Gastrocnemius medialis (tissue), 4 donors: Measurements from ENCODE around the gene ADAMTSL1. TPM values are rescaled to one million over a fixed set of nuclear protein-coding genes. Genes with fewer than 3 reads are reported as not detected.
A peak's percentile ranks its signal among the peaks of the same experiment; 100 is the strongest.

Experiments used
- ATAC-seq, 2 donors: fragments of 150-250 bp; one replicate each; pipeline ENCODE4 v1.9.1; 2016
- DNase-seq, 2 donors: peaks; one replicate each; pipeline ENCODE4 v3.0.0-alpha.2; 2019
- H3K27ac ChIP-seq, 4 donors: fragments of 200-600 bp; sonication (generic); 1 replicate in 1 of 4; 2 replicates in 3 of 4; pipeline ENCODE4 v1.5.1; 2016 to 2018; ENCODE audit warnings: mild to moderate bottlenecking in 2 of 4, moderate library complexity in 1 of 4
- H3K27me3 ChIP-seq, 3 donors: fragments of 200-600 bp; sonication (generic) in 2 of 3; 1 replicate in 1 of 3; 2 replicates in 2 of 3; pipeline versions ENCODE4 v1.5.1 to v1.6.0; 2016 to 2019; ENCODE audit warnings: mild to moderate bottlenecking in 1 of 3, moderate library complexity in 1 of 3
- H3K36me3 ChIP-seq, 2 donors: fragments of 200-600 bp; sonication (generic) in 1 of 2; one replicate each; pipeline ENCODE4 v1.5.1; 2017 to 2018
- H3K4me1 ChIP-seq, 2 donors: fragments of 200-600 bp; sonication (generic) in 1 of 2; one replicate each; pipeline ENCODE4 v1.5.1; 2016 to 2017; ENCODE audit warnings: mild to moderate bottlenecking in 2 of 2
- H3K4me3 ChIP-seq, 4 donors: fragments of 200-600 bp; sonication (generic) in 3 of 4; 1 replicate in 1 of 4; 2 replicates in 3 of 4; pipeline ENCODE4 v1.5.1; 2016 to 2019; ENCODE audit warnings: mild to moderate bottlenecking in 2 of 4
- H3K9me3 ChIP-seq, 3 donors: fragments of 200-600 bp; sonication (generic) in 2 of 3; 1 replicate in 1 of 3; 2 replicates in 2 of 3; pipeline ENCODE4 v1.5.1; 2016 to 2019
- CTCF ChIP-seq, 5 experiments: fragments of 450-650 bp in 3 of 5; fragments of 200-600 bp in 2 of 5; sonication (generic) in 2 of 5; IDR thresholded peaks in 4 of 5; conservative IDR thresholded peaks in 1 of 5; 1 replicate in 4 of 5; 2 replicates in 1 of 5; pipeline ENCODE4 v1.5.1; 2016 to 2019; ENCODE audit warnings: antibody characterized with exemption in 5 of 5, mild to moderate bottlenecking in 3 of 5, moderate library complexity in 3 of 5
- POLR2A ChIP-seq, 2 donors: fragments of 450-650 bp; IDR thresholded peaks; one replicate each; pipeline ENCODE4 v1.6.1; 2017; ENCODE audit warnings: antibody characterized with exemption in 2 of 2, mild to moderate bottlenecking in 2 of 2, moderate library complexity in 2 of 2
- in situ Hi-C, 4 donors: fragments of 200-750 bp; cut with MboI; loops; one replicate each; pipeline versions ENCODE4 v1.15.0 to v1.8.0; 2017; ENCODE audit warnings: low sequenced_read_pairs in 4 of 4
- intact Hi-C: fragments of 100-400 bp; cut with DNase I; formaldehyde crosslinking; loops from one replicate; pipeline ENCODE4 v1.15.1; 2023; ENCODE audit warnings: low total_unique reads
- total RNA-seq, 4 donors: library from RNA; depleted of rRNA; stranded (reverse); fragments of >200 nt; gene quantifications; one replicate each; pipeline versions ENCODE4 v1.1.0 to v1.2.3, GENCODE V29; 2016

ADAMTSL1 gene
- total RNA-seq, 4 donors from 2014 or later = 0.05 to 0.58 (median 0.28) TPM

- intact Hi-C loops (no loop called here), in situ Hi-C loops (no loop called here)
- ATAC-seq (no peak), DNase-seq (no peak)
- no peaks in the 10 kb centered on the region for H3K36me3 ChIP-seq
- H3K27ac ChIP-seq = no peak overlapping the region
- TF ChIP-seq POLR2A (IDR thresholded peaks at IDR 0.05) = no peak
- no peak for TF ChIP-seq CTCF (IDR thresholded peaks at IDR 0.05 in 4 of 5, conservative IDR thresholded peaks at IDR 0.05 in 1 of 5)
- H3K27me3 ChIP-seq = no peaks in the 10 kb centered on the region
- no peaks in the 10 kb centered on the region for H3K4me1 ChIP-seq
- H3K4me3 ChIP-seq = no peak overlapping the region
- H3K9me3 ChIP-seq = no peaks in the 10 kb centered on the region
Measured at GRCh38 chr9:18684593-18685317, 210.8 kb downstream of the ADAMTSL1 start.

- H3K27me3 ChIP-seq = no peaks in the 10 kb centered on the region
- intact Hi-C loops = no loop called here
- H3K4me1 ChIP-seq = no peaks in the 10 kb centered on the region
- TF ChIP-seq CTCF (IDR thresholded peaks at IDR 0.05 in 4 of 5, conservative IDR thresholded peaks at IDR 0.05 in 1 of 5) (no peak), POLR2A (IDR thresholded peaks at IDR 0.05) (no peak)
- no peaks in the 10 kb centered on the region for H3K36me3 ChIP-seq
- H3K9me3 ChIP-seq = no peaks in the 10 kb centered on the region
- in situ Hi-C loops = no loop called here
- ATAC-seq = peak in 1 of 2 donors; percentile 30
- H3K4me3 ChIP-seq = no peak overlapping the region
- no peak overlapping the region for H3K27ac ChIP-seq
- DNase-seq = no peak
Measured at GRCh38 chr9:18688581-18689565, 214.9 kb downstream of the ADAMTSL1 start.

GRCh38 chr9:18689921-18690320, 216.0 kb downstream of the ADAMTSL1 start:
- intact Hi-C loops (no loop called here), in situ Hi-C loops (no loop called here)
- H3K27me3 ChIP-seq = no peaks in the 10 kb centered on the region

GRCh38 chr9:18692268-18692667, 218.3 kb downstream of the ADAMTSL1 start:
- Histone ChIP-seq H3K4me3 (no peak overlapping the region), H3K27me3 (no peaks in the 10 kb centered on the region), H3K4me1 (no peaks in the 10 kb centered on the region), H3K36me3 (no peaks in the 10 kb centered on the region), H3K27ac (no peak overlapping the region), H3K9me3 (no peaks in the 10 kb centered on the region)
- intact Hi-C loops (no loop called here), in situ Hi-C loops (no loop called here)
- DNase-seq (no peak), ATAC-seq (no peak)
- TF ChIP-seq POLR2A (IDR thresholded peaks at IDR 0.05) = no peak
- no peak for TF ChIP-seq CTCF (IDR thresholded peaks at IDR 0.05 in 4 of 5, conservative IDR thresholded peaks at IDR 0.05 in 1 of 5)

More at GRCh38 chr9:18689921-18690320, 216.0 kb downstream of the ADAMTSL1 start:
- H3K27ac ChIP-seq = no peak overlapping the region
- DNase-seq (no peak), ATAC-seq (no peak)
- no peaks in the 10 kb centered on the region for H3K36me3 ChIP-seq
- H3K4me3 ChIP-seq = no peak overlapping the region
- H3K4me1 ChIP-seq = no peaks in the 10 kb centered on the region
- TF ChIP-seq CTCF (IDR thresholded peaks at IDR 0.05 in 4 of 5, conservative IDR thresholded peaks at IDR 0.05 in 1 of 5) (no peak), POLR2A (IDR thresholded peaks at IDR 0.05) (no peak)
- no peaks in the 10 kb centered on the region for H3K9me3 ChIP-seq
